Muscle layer of colon (tissue), 2 donors: ENCODE results near the gene VOPP1.

Source experiments
- H3K27ac ChIP-seq: one replicate; pipeline ENCODE4 v1.7.0; 2013; ENCODE audit warnings: low read depth, mild to moderate bottlenecking, low read length, moderate library complexity
- H3K27me3 ChIP-seq, 2 donors: one replicate each; pipeline ENCODE4 v1.7.0; 2013; ENCODE audit warnings: low read length in 2 of 2, mild to moderate bottlenecking in 2 of 2; ENCODE audit not compliant: insufficient read depth in 2 of 2, control insufficient read depth in 1 of 2
- H3K36me3 ChIP-seq: one replicate; pipeline ENCODE4 v1.7.0; 2013; ENCODE audit warnings: mild to moderate bottlenecking, low read length; ENCODE audit not compliant: insufficient read depth
- H3K4me1 ChIP-seq: one replicate; pipeline ENCODE4 v1.7.0; 2013; ENCODE audit warnings: mild to moderate bottlenecking, low read length; ENCODE audit not compliant: insufficient read depth
- H3K4me3 ChIP-seq, 2 donors: one replicate each; pipeline ENCODE4 v1.7.0; 2013; ENCODE audit warnings: low read length in 2 of 2, low read depth in 1 of 2, mild to moderate bottlenecking in 1 of 2, moderate library complexity in 1 of 2
- H3K9ac ChIP-seq: one replicate; pipeline ENCODE4 v1.7.0; 2013; ENCODE audit warnings: low read length
- H3K9me3 ChIP-seq: one replicate; pipeline ENCODE4 v1.7.0; 2013; ENCODE audit warnings: mild to moderate bottlenecking, low read length
- donor health status: abdominal sarcoma.
- donor health status: Adenocarcinoma of cecum.

The VOPP1 gene

DNA sequence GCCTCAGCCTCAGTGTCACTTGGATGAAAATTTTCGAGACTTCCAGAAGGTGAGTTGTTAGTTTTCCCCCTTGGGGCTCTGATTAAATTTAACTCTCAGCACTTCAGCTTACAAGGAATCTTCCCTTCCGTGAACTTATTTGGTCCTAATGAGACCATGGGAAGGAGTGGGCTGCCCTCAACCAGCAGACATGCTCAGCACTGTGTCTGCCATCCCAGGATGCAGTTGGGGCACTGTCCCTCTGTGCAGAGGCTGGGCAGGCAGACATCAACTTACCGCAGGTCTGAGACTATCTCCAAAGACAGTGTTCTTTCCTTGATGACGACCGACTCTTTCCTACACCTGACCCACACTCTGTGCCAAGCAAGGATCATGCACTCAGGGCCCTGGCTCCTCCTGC is 36.7 kb downstream of the VOPP1 start:
- Histone ChIP-seq H3K9ac (no peak overlapping the region), H3K9me3 (no peaks in the 10 kb centered on the region), H3K27ac (no peak overlapping the region), H3K4me3 (no peak overlapping the region), H3K36me3 (no peaks in the 10 kb centered on the region), H3K4me1 (peaks cover 22% of the 10 kb centered on the region), H3K27me3 (no peaks in the 10 kb centered on the region)

DNA sequence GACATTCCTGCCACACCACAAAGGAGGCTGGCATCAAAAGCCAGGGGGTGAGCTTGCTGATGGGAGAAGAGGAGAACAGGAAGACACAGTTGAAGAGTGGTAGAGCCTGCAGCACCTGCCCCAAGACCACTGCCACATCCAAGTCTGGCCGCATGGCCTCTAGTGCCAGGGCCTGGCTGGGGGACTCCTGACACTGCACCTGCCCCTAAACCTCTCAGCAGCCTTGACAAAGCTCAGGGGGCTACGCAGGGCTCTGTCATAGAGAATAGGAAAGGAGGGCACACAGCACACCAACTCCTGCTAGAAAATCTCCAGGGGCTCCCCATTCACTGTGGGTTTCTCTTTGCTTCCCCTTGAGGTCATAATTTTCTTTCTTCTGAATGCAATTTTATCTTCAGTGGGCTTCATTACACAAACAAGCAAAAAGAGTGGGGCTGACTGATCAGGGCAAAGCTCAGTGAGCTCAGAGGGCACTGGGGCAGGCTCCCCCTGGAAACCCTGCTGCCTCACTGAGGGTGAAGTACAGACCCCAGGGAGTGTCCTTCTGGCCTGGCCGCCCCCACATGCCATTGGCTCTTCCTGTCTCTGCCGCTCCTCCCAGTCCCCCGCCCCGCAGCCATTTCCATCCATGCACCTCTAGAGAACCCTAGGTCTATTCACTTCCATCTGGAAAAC is 37.2 kb downstream of the VOPP1 start:
- Histone ChIP-seq H3K27ac (no peak overlapping the region), H3K36me3 (no peaks in the 10 kb centered on the region), H3K9ac (no peak overlapping the region), H3K9me3 (no peaks in the 10 kb centered on the region), H3K4me1 (peaks cover 22% of the 10 kb centered on the region), H3K4me3 (no peak overlapping the region), H3K27me3 (no peaks in the 10 kb centered on the region)

- Histone ChIP-seq H3K9me3 (no peaks in the 10 kb centered on the region), H3K27ac (no peak overlapping the region), H3K9ac (no peak overlapping the region), H3K36me3 (no peaks in the 10 kb centered on the region), H3K4me1 (peaks cover 22% of the 10 kb centered on the region), H3K4me3 (no peak overlapping the region), H3K27me3 (no peaks in the 10 kb centered on the region)
Measured at GRCh38 chr7:55534262-55534915, 37.9 kb downstream of the VOPP1 start.

GRCh38 chr7:55533729-55534080 is 38.6 kb downstream of the VOPP1 start:
- no peak overlapping the region for H3K4me3 ChIP-seq
- H3K9ac ChIP-seq: no peak overlapping the region
- H3K27ac ChIP-seq: no peak overlapping the region
- H3K27me3 ChIP-seq: no peaks in the 10 kb centered on the region
- peaks cover 22% of the 10 kb centered on the region for H3K4me1 ChIP-seq
- H3K9me3 ChIP-seq: no peaks in the 10 kb centered on the region
- no peaks in the 10 kb centered on the region for H3K36me3 ChIP-seq

DNA sequence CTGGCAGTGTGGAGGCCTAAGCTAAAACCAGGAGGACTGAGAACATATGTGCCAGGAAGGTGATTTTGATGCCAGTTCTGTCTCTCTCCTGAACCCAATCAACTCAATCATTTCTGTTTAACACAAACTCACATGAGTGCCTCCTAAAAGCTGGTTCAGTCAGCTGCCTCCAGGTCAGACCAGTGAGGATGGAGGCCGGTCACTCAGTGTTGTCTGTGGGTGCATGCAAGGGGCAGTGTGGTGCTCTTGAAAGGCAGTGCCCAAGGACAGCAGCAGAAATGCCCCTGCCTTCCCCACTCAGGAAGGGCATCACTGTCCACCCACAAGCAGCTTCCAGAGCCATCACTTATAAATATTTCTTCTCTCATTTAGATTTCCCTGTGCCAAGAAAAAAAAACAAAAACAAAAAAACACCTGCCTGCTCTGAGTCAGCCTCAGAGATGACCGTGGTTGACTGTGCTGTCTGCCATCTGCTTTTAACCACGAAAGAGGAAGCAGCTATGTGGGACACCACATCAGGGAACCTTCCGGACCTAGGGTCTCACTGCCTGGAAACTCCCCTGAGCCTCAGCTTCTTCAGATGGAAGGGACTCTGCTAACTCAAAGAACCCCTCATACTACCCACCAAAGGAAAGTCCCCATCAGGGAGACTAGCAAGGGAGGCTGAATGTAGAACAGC is 39.1 kb downstream of the VOPP1 start:
- no peak overlapping the region for H3K9ac ChIP-seq
- H3K27ac ChIP-seq: no peak overlapping the region

GRCh38 chr7:55532150-55532917 is 40.0 kb downstream of the VOPP1 start:
- Histone ChIP-seq H3K27ac (no peak overlapping the region), H3K4me3 (no peak overlapping the region), H3K36me3 (no peaks in the 10 kb centered on the region), H3K4me1 (peaks cover 22% of the 10 kb centered on the region), H3K27me3 (no peaks in the 10 kb centered on the region), H3K9me3 (no peaks in the 10 kb centered on the region), H3K9ac (no peak overlapping the region)

More for the DNA sequence above, 39.1 kb downstream of the VOPP1 start:
- H3K36me3 ChIP-seq: no peaks in the 10 kb centered on the region
- H3K4me1 ChIP-seq: peaks cover 22% of the 10 kb centered on the region
- no peaks in the 10 kb centered on the region for H3K27me3 ChIP-seq
- no peak overlapping the region for H3K4me3 ChIP-seq
- H3K9me3 ChIP-seq: no peaks in the 10 kb centered on the region

DNA sequence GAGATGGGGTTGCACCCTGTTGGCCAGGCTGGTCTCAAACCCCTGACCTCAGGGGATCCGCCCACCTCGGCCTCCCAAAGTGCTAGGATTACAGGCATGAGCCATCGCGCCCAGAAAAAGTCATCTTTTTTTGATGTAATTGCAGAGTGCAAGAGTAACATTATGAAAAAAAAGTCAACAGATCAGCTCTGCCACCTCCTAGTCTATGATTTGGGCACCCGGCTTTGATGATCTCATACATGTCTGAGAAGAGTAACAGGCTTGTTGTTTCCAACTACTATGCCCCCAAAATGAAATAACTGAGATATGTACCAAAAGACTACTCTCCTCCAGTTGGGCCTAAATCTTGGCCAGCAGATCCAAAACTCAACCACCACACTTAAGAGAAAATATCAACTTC is 40.8 kb downstream of the VOPP1 start:
- H3K9me3 ChIP-seq: no peaks in the 10 kb centered on the region
- no peaks in the 10 kb centered on the region for H3K27me3 ChIP-seq
- H3K4me1 ChIP-seq: peaks cover 22% of the 10 kb centered on the region
- H3K4me3 ChIP-seq: no peak overlapping the region
- H3K36me3 ChIP-seq: no peaks in the 10 kb centered on the region
- no peak overlapping the region for H3K9ac ChIP-seq
- H3K27ac ChIP-seq: no peak overlapping the region

DNA sequence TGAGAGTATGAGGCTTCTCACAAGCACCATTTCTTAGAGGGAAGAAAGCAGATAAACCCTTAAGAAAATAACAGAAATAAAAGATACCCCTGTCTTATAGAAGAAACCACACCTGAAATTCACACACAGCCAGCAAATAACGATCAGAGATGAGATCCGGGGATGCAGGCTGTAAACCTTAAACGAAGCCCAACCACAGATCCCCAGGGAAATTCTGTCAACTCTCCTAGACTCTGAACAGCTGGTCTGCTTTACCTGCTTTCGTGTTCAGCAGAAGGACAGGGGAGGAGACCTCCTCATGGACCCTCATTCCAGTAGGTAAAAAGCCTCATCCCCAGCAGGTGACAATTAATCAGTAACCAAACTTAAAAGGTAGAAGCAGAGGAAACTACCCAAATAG is 45.0 kb downstream of the VOPP1 start:
- H3K9me3 ChIP-seq: no peaks in the 10 kb centered on the region
- H3K27me3 ChIP-seq: no peaks in the 10 kb centered on the region
- H3K4me1 ChIP-seq: no peaks in the 10 kb centered on the region
- no peaks in the 10 kb centered on the region for H3K36me3 ChIP-seq
- no peak overlapping the region for H3K4me3 ChIP-seq
- no peak overlapping the region for H3K27ac ChIP-seq
- no peak overlapping the region for H3K9ac ChIP-seq

DNA sequence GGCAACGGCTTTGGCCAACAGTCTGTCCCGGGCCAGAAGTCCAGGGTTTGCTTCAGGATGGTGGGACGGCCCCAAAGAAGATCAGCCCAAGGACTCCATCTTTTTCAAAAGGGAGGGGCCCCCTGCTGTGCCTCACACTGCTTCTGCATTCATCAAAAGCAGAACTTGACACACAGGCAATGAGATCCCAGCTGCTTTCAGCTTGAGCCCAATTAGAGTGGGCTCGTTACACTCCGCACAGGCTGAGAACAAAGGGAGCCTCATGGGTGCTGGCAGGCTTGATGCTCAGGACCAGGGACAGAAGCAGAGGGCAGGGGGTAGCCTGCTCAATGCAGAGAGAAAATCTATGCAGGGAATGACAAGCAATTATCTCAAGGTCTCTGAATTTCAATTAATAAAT is 45.5 kb downstream of the VOPP1 start:
- Histone ChIP-seq H3K27ac (no peak overlapping the region), H3K4me3 (no peak overlapping the region), H3K9ac (no peak overlapping the region)

GRCh38 chr7:55526329-55526728 is 46.0 kb downstream of the VOPP1 start:
- H3K9me3 ChIP-seq: no peaks in the 10 kb centered on the region
- no peaks in the 10 kb centered on the region for H3K27me3 ChIP-seq
- no peaks in the 10 kb centered on the region for H3K36me3 ChIP-seq
- H3K9ac ChIP-seq: no peak overlapping the region
- H3K4me3 ChIP-seq: no peak overlapping the region
- no peak overlapping the region for H3K27ac ChIP-seq
- no peaks in the 10 kb centered on the region for H3K4me1 ChIP-seq

More for the DNA sequence above, 45.5 kb downstream of the VOPP1 start:
- no peaks in the 10 kb centered on the region for H3K9me3 ChIP-seq
- no peaks in the 10 kb centered on the region for H3K4me1 ChIP-seq
- H3K36me3 ChIP-seq: no peaks in the 10 kb centered on the region
- no peaks in the 10 kb centered on the region for H3K27me3 ChIP-seq

DNA sequence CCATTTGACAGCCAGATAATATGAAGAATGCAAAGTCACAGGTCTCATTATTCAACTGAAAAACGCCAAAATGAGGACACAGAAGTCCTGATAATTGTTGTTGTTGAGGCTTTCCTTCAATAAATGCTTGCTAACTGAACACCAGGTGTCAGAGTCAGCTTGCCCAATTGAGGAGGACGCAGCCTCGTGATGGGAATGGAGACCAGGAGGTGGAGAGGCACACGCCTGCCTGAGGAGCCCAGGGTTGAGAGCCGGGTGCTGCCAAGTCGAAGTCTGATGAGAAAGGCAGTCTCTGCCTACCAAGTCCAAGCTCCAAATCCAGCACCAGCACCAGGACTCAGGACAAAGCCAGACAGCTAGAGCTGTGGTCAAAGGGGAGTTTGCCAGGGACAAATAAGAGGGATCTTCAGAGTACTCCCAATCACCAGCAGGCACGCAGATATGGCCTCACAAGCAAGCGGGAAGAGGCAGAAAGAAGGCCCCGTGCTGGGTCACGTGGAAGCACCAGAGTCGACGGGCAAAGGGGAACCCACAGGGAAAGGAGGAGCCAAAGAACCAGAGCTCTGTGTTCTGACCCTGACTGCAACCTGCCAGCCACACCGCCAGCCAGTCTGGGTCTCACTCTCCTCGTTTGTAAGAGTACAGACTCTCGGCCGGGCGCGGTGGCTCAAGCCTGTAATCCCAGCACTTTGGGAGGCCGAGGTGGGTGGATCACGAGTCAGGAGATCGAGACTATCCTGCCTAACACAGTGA is 47.6 kb downstream of the VOPP1 start:
- Histone ChIP-seq H3K4me3 (no peak overlapping the region), H3K27me3 (no peaks in the 10 kb centered on the region), H3K4me1 (no peaks in the 10 kb centered on the region), H3K36me3 (peaks cover 8% of the 10 kb centered on the region), H3K27ac (no peak overlapping the region), H3K9ac (no peak overlapping the region), H3K9me3 (no peaks in the 10 kb centered on the region)
